Effector memory CD4-positive, alpha-beta T cell (primary cell): Measurements from ENCODE around the gene CCR5.

Experiments
- DNase-seq, 3 donors: peaks; one replicate each; pipeline ENCODE4 v3.0.0-alpha.2; 2020
- H3K27ac ChIP-seq: 2 replicates; pipeline ENCODE4 v1.7.0; 2013; ENCODE audit warnings: mild to moderate bottlenecking, low read length, moderate library complexity; ENCODE audit not compliant: insufficient read depth, poor library complexity, severe bottlenecking
- H3K27me3 ChIP-seq: replicated peaks from 2 replicates; pipeline ENCODE4 v1.7.0; 2013; ENCODE audit warnings: mild to moderate bottlenecking, low read length; ENCODE audit not compliant: insufficient read depth, control insufficient read depth, poor library complexity, severe bottlenecking
- H3K36me3 ChIP-seq: 2 replicates; pipeline ENCODE4 v1.7.0; 2013; ENCODE audit warnings: mild to moderate bottlenecking, low read length, moderate library complexity; ENCODE audit not compliant: control insufficient read depth, insufficient read depth
- H3K4me1 ChIP-seq: 2 replicates; pipeline ENCODE4 v1.7.0; 2013; ENCODE audit warnings: low read length, mild to moderate bottlenecking; ENCODE audit not compliant: control insufficient read depth, insufficient read depth, poor library complexity, severe bottlenecking
- H3K4me3 ChIP-seq: 2 replicates; pipeline ENCODE4 v1.7.0; 2013; ENCODE audit warnings: low read length, low read depth, mild to moderate bottlenecking; ENCODE audit not compliant: insufficient read depth, poor library complexity, severe bottlenecking
- H3K9me3 ChIP-seq: 2 replicates; pipeline ENCODE4 v1.7.0; 2013; ENCODE audit warnings: mild to moderate bottlenecking, low read length, moderate library complexity; ENCODE audit not compliant: control insufficient read depth

CCR5 gene

DNA sequence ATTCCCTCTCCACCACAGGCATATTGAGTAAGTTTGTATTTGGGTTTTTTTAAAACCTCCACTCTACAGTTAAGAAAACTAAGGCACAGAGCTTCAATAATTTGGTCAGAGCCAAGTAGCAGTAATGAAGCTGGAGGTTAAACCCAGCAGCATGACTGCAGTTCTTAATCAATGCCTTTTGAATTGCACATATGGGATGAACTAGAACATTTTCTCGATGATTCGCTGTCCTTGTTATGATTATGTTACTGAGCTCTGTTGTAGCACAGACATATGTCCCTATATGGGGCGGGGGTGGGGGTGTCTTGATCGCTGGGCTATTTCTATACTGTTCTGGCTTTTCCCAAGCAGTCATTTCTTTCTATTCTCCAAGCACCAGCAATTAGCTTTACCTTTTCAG, 1.6 kb upstream of the CCR5 start:
- H3K9me3 ChIP-seq, result no peaks in the 10 kb centered on the region
- no peak for DNase-seq
- H3K27ac ChIP-seq, result peak overlapping the region; percentile 30
- no peaks in the 10 kb centered on the region for H3K36me3 ChIP-seq
- peaks cover 31% of the 10 kb centered on the region for H3K4me1 ChIP-seq
- H3K4me3 ChIP-seq, result no peak overlapping the region
- no peaks in the 10 kb centered on the region for H3K27me3 ChIP-seq

DNA sequence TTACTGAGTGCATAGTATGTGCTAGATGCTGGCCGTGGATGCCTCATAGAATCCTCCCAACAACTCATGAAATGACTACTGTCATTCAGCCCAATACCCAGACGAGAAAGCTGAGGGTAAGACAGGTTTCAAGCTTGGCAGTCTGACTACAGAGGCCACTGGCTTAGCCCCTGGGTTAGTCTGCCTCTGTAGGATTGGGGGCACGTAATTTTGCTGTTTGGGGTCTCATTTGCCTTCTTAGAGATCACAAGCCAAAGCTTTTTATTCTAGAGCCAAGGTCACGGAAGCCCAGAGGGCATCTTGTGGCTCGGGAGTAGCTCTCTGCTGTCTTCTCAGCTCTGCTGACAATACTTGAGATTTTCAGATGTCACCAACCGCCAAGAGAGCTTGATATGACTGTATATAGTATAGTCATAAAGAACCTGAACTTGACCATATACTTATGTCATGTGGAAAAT, 1.0 kb upstream of the CCR5 start:
- no peak for DNase-seq
- Histone ChIP-seq H3K36me3 (no peaks in the 10 kb centered on the region), H3K4me3 (peak overlapping the region; percentile 1), H3K27me3 (no peaks in the 10 kb centered on the region), H3K4me1 (peaks cover 31% of the 10 kb centered on the region), H3K27ac (peak overlapping the region; percentile 30), H3K9me3 (no peaks in the 10 kb centered on the region)

DNA sequence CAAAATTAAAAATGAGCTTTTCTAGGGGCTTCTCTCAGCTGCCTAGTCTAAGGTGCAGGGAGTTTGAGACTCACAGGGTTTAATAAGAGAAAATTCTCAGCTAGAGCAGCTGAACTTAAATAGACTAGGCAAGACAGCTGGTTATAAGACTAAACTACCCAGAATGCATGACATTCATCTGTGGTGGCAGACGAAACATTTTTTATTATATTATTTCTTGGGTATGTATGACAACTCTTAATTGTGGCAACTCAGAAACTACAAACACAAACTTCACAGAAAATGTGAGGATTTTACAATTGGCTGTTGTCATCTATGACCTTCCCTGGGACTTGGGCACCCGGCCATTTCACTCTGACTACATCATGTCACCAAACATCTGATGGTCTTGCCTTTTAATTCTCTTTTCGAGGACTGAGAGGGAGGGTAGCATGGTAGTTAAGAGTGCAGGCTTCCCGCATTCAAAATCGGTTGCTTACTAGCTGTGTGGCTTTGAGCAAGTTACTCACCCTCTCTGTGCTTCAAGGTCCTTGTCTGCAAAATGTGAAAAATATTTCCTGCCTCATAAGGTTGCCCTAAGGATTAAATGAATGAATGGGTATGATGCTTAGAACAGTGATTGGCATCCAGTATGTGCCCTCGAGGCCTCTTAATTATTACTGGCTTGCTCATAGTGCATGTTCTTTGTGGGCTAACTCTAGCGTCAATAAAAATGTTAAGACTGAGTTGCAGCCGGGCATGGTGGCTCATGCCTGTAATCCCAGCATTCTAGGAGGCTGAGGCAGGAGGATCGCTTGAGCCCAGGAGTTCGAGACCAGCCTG, 984 bp downstream of the CCR5 start:
- Histone ChIP-seq H3K9me3 (no peaks in the 10 kb centered on the region), H3K27ac (peak overlapping the region; percentile 54), H3K36me3 (no peaks in the 10 kb centered on the region), H3K4me3 (no peak overlapping the region), H3K27me3 (no peaks in the 10 kb centered on the region), H3K4me1 (peaks cover 42% of the 10 kb centered on the region)
- DNase-seq, result no peak

DNA sequence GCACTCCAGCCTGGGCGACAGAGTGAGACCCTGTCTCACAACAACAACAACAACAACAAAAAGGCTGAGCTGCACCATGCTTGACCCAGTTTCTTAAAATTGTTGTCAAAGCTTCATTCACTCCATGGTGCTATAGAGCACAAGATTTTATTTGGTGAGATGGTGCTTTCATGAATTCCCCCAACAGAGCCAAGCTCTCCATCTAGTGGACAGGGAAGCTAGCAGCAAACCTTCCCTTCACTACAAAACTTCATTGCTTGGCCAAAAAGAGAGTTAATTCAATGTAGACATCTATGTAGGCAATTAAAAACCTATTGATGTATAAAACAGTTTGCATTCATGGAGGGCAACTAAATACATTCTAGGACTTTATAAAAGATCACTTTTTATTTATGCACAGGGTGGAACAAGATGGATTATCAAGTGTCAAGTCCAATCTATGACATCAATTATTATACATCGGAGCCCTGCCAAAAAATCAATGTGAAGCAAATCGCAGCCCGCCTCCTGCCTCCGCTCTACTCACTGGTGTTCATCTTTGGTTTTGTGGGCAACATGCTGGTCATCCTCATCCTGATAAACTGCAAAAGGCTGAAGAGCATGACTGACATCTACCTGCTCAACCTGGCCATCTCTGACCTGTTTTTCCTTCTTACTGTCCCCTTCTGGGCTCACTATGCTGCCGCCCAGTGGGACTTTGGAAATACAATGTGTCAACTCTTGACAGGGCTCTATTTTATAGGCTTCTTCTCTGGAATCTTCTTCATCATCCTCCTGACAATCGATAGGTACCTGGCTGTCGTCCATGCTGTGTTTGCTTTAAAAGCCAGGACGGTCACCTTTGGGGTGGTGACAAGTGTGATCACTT, 2.0 kb downstream of the CCR5 start:
- no peak overlapping the region for H3K27ac ChIP-seq
- peaks cover 42% of the 10 kb centered on the region for H3K4me1 ChIP-seq
- no peak for DNase-seq
- no peaks in the 10 kb centered on the region for H3K27me3 ChIP-seq
- H3K4me3 ChIP-seq, result no peak overlapping the region
- no peaks in the 10 kb centered on the region for H3K36me3 ChIP-seq
- H3K9me3 ChIP-seq, result no peaks in the 10 kb centered on the region

DNA sequence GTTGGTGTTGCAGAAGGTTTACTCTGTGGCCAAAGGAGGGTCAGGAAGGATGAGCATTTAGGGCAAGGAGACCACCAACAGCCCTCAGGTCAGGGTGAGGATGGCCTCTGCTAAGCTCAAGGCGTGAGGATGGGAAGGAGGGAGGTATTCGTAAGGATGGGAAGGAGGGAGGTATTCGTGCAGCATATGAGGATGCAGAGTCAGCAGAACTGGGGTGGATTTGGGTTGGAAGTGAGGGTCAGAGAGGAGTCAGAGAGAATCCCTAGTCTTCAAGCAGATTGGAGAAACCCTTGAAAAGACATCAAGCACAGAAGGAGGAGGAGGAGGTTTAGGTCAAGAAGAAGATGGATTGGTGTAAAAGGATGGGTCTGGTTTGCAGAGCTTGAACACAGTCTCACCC, 4.0 kb downstream of the CCR5 start:
- Histone ChIP-seq H3K27me3 (no peaks in the 10 kb centered on the region), H3K9me3 (no peaks in the 10 kb centered on the region), H3K27ac (no peak overlapping the region), H3K4me1 (peaks cover 26% of the 10 kb centered on the region), H3K36me3 (no peaks in the 10 kb centered on the region), H3K4me3 (no peak overlapping the region)
- DNase-seq, result no peak

DNA sequence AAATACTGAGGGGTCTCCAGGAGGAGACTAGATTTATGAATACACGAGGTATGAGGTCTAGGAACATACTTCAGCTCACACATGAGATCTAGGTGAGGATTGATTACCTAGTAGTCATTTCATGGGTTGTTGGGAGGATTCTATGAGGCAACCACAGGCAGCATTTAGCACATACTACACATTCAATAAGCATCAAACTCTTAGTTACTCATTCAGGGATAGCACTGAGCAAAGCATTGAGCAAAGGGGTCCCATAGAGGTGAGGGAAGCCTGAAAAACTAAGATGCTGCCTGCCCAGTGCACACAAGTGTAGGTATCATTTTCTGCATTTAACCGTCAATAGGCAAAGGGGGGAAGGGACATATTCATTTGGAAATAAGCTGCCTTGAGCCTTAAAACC, 4.5 kb downstream of the CCR5 start:
- no peak for DNase-seq
- H3K9me3 ChIP-seq, result no peaks in the 10 kb centered on the region
- no peak overlapping the region for H3K27ac ChIP-seq
- H3K4me1 ChIP-seq, result peaks cover 22% of the 10 kb centered on the region
- no peak overlapping the region for H3K4me3 ChIP-seq
- H3K36me3 ChIP-seq, result no peaks in the 10 kb centered on the region
- no peaks in the 10 kb centered on the region for H3K27me3 ChIP-seq

DNA sequence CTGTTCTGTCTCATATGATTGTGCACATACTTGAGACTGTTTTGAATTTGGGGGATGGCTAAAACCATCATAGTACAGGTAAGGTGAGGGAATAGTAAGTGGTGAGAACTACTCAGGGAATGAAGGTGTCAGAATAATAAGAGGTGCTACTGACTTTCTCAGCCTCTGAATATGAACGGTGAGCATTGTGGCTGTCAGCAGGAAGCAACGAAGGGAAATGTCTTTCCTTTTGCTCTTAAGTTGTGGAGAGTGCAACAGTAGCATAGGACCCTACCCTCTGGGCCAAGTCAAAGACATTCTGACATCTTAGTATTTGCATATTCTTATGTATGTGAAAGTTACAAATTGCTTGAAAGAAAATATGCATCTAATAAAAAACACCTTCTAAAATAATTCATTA, 5.1 kb downstream of the CCR5 start:
- H3K4me1 ChIP-seq, result peaks cover 20% of the 10 kb centered on the region
- H3K27ac ChIP-seq, result no peak overlapping the region
- H3K9me3 ChIP-seq, result no peaks in the 10 kb centered on the region
- H3K27me3 ChIP-seq, result no peaks in the 10 kb centered on the region
- no peak for DNase-seq
- no peaks in the 10 kb centered on the region for H3K36me3 ChIP-seq
- H3K4me3 ChIP-seq, result no peak overlapping the region

DNA sequence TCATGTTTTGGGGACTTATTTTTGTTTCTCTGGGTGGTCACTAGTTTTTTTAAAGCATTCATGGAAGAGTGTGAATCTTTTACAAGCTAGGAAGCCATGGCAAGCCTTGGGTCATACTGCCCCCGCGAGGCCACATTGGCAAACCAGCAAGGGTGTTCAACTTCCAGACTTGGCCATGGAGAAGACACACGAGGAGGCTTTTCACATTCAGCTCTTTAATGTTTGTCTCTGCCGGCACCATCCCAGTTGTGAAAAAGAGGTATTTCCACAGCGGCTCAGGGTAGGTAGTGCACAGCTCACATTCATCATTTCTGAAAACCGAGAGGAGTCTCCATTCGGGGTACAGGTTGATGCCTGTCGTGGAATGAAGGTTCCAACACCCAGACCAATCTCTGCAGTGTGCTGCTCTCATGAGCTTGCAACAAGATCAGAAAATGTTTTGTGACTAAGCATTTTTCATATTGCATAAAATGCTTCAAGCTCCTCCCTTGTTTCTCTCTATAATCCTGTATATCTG, 7.7 kb downstream of the CCR5 start:
- Histone ChIP-seq H3K4me3 (no peak overlapping the region), H3K9me3 (no peaks in the 10 kb centered on the region), H3K4me1 (peaks cover 14% of the 10 kb centered on the region), H3K27ac (no peak overlapping the region), H3K27me3 (no peaks in the 10 kb centered on the region), H3K36me3 (no peaks in the 10 kb centered on the region)
- peak; percentile 18 to 44 (median 25) for DNase-seq

DNA sequence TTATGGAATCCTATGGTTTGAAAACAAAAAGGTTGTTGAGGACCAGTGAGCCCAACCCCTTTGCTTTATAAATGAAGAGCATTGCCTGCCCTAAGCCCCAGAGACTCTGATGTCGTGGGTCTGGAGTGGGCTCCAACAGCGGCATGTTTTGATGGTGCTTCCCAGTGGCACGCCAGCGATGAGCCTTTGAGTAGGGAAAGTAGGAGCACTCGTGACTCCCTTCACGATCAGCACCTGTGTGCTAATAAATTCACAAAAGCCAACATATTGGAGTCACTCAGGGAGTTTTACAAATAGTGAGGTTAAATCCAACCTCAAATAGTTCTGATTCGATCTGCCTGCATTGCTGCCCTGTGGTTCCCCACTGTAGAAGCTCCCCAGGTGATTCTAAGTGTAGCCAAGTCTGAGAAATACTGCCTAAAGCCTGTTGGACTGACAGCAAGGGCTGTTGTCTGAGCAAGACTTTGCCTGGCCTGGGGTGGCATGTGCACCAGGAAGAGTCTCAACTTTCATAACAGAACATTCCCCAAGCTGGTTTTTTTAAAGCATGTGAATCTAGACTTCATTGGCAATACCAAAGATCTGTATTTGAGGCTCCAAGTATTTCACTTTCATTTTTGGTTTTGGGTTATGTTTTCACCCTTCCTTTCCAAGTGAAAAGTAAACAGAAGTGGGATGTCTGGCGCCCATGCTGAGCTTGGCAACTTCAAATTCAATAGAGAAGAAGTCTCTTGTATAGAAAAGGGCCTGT, 9.9 kb downstream of the CCR5 start:
- no peaks in the 10 kb centered on the region for H3K9me3 ChIP-seq
- no peak overlapping the region for H3K4me3 ChIP-seq
- no peaks in the 10 kb centered on the region for H3K27me3 ChIP-seq
- no peak overlapping the region for H3K27ac ChIP-seq
- peaks cover 6% of the 10 kb centered on the region for H3K4me1 ChIP-seq
- H3K36me3 ChIP-seq, result no peaks in the 10 kb centered on the region
- DNase-seq, result no peak
